LNCAP (cell line): ENCODE measurements around the gene HOXB2.

ENCODE experiments used
- CTCF ChIP-seq: fragments of 450-650 bp; IDR thresholded peaks from 2 replicates; pipeline ENCODE4 v1.5.1; 2017; ENCODE audit warnings: mild to moderate bottlenecking

Gene HOXB2

GRCh38 chr17:48494335-48494734, 50.6 kb downstream of the HOXB2 start:
- no peak for TF ChIP-seq CTCF
